GM12872 (cell line): ENCODE data around the gene LRP2BP.

Experiments used
- TF ChIP-seq, protein P1 (sequence below): IDR thresholded peaks from 3 replicates; pipeline ENCODE4 v1.5.1; 2011; ENCODE audit warnings: low read depth, mild to moderate bottlenecking, low read length, moderate library complexity; ENCODE audit not compliant: insufficient read depth

LRP2BP gene

DNA sequence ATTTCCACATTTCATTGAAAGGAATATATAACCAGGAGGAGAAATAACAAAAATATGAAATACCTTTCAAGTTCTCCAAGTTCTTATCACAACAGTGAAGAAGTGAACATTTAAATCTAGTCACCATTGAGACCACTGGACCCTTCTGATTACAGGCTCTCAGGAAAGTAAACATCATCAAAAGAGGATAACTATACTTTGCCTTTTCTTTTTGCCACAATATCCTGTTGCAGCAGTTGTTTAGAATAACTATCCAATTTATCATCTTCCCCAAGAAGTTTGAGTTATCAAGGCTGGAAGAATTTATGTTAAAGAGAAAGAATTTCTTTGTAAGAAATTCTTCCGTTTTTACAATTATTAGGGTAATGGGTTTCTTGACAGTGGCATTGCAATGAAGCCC, 3.6 kb downstream of the LRP2BP start:
- TF ChIP-seq, protein P1, sequence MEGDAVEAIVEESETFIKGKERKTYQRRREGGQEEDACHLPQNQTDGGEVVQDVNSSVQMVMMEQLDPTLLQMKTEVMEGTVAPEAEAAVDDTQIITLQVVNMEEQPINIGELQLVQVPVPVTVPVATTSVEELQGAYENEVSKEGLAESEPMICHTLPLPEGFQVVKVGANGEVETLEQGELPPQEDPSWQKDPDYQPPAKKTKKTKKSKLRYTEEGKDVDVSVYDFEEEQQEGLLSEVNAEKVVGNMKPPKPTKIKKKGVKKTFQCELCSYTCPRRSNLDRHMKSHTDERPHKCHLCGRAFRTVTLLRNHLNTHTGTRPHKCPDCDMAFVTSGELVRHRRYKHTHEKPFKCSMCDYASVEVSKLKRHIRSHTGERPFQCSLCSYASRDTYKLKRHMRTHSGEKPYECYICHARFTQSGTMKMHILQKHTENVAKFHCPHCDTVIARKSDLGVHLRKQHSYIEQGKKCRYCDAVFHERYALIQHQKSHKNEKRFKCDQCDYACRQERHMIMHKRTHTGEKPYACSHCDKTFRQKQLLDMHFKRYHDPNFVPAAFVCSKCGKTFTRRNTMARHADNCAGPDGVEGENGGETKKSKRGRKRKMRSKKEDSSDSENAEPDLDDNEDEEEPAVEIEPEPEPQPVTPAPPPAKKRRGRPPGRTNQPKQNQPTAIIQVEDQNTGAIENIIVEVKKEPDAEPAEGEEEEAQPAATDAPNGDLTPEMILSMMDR: no peak

DNA sequence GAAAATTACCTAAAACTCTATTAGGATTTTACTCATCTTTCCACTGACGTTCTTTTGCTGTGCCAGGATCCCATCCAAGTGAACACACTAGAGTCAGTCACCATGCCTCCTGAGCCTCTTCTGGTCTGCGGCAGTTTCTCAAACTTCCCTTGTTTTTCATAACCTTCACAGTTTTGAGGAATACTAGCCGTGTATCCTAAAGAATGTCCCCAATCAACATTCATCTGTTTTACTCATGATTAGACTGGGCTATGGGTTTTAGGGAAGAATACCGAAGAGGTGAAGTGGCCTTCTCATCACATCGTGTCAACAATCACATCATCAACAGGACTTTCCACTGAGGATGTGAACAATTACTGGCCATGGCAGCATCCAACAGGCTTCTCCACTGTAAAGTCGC, 4.8 kb downstream of the LRP2BP start:
- TF ChIP-seq, protein P1: no peak

DNA sequence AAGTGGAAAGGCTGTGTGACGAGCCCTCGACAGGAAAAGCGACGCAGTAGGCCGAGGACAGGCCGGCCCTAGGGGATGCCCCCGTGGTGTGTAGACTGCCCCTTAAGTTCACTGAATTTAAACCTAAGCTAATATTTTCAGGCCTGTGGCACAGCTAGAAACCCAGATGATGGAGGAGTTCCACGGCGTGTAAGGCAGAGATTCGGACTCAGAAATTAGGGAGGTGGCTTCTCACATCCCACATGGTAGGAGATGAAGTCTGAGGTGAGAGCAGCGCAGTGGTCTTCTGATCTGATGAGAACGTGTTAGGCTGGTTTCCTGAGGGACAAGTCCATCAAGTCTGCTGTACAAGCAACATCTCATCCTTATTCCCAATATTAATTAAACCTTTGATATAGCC, 7.8 kb downstream of the LRP2BP start:
- TF ChIP-seq, protein P1: no peak

DNA sequence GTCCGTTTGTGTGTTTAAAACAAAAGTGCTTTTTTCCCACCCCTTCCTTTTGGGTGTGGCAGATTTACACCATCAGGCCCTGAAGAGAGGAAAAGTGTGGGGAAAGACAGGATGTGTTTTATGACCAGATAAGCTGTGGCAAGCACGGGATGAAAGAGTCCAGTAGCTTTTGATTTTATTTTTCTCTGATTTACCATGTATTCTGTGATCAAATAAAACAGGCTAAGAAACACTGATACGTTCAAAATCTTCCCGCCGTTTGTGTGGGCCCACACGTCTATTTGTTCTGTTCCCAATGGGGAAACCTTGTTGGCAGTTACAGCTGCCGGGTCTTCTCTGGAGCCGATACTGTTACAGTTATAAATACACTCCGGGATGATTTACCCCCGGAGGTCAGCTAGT, 10.8 kb downstream of the LRP2BP start:
- TF ChIP-seq, protein P1: no peak

DNA sequence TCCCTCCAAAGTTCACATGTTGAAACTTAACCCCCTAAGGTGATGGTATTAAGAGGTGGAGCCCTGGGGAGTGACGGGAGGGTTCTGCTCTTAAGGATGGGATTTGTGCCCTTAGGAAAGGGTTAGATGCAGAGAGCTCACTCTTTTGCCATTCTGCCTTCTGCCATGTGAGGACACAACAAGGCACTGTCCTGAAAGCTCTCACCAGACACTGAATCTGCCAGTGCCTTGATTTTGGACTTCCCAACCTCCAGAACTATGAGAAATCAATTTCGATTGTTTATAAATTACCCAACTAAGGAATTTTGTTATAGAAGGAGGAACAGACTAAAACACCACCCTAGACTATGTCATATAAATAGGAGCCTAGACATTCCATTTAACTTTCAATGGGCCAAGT, 11.7 kb downstream of the LRP2BP start:
- TF ChIP-seq, protein P1: no peak

DNA sequence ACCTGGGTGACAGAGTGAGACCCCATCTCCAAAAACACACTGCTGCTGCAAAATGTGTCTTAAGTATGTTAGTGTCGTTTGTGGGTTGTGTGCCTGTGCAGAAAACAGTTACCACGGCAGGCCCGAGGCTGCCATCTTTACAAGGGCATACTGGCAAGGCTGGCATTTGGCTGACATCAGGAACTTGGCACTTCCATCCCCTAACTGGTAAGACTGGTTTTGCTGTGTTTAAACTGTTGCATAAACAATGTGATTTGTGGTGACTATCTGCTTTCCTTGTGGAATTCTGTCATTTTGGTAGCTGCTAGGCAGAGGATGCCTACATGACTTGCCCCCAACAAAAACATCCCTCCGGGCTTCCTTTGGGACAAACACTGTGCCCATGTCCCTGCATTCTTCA, 12.3 kb downstream of the LRP2BP start:
- TF ChIP-seq, protein P1: no peak

DNA sequence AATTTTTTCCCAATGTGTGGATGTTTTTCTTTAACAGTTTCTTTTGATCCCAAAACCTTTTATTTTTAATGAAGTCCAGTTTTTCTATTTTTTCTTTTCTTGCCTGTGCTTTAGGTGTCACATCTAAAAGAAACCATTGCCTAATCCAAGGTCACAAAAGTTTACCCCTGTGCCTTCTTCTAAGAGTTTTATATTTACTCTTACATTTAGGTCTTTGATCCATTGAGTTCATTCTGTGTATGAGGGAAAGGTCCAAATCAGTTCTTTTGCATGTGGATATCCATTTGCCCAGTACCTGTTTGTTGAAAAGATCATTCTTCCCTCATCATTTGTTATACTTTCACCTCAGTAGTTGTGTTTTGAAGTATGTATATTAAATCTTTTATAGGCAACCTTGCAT, 13.0 kb downstream of the LRP2BP start:
- TF ChIP-seq, protein P1: no peak
